Camera-type eye (tissue), 1 donor: ENCODE data around the gene USP17L19. TPM values are rescaled to one million over a fixed set of nuclear protein-coding genes. Genes with fewer than 3 reads are reported as not detected.

ENCODE experiments used
- total RNA-seq: library from RNA; depleted of rRNA; stranded (reverse); fragments of >200 nt; gene quantifications from one replicate; pipeline ENCODE4 v1.2.3, GENCODE V29; 2014

USP17L19 gene, protein sequence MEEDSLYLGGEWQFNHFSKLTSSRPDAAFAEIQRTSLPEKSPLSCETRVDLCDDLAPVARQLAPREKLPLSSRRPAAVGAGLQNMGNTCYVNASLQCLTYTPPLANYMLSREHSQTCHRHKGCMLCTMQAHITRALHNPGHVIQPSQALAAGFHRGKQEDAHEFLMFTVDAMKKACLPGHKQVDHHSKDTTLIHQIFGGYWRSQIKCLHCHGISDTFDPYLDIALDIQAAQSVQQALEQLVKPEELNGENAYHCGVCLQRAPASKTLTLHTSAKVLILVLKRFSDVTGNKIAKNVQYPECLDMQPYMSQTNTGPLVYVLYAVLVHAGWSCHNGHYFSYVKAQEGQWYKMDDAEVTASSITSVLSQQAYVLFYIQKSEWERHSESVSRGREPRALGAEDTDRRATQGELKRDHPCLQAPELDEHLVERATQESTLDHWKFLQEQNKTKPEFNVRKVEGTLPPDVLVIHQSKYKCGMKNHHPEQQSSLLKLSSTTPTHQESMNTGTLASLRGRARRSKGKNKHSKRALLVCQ
- not detected for total RNA-seq

GRCh38 chr4:9253078-9253477, at the start of gene USP17L19:
TSS of gene USP17L19 (plus strand) at chr4:9253378. CDS start at chr4:9253378, 0 bp downstream.

DNA sequence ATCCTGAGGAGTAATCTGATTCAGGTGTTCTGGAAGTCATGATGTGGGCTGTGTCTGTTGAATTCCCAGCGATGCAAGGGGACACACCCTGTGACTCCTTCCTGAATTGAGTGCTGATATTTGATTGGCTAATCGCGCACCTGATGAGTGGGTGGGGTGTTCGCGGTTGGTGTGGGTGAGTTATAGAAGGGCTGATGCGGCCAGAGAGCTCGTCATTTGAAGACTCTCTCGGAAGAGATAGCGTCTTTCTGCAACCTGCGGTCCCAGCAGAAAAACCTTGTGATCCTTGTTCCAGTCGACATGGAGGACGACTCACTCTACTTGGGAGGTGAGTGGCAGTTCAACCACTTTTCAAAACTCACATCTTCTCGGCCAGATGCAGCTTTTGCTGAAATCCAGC, 42.8 kb upstream of the USP17L19 start, which contains the start of gene USP17L10:
Gene USP17L10 (plus strand): TSS at position 301 of the 400 bp plus-strand sequence. CDS start 0 bp downstream, at position 301.

DNA sequence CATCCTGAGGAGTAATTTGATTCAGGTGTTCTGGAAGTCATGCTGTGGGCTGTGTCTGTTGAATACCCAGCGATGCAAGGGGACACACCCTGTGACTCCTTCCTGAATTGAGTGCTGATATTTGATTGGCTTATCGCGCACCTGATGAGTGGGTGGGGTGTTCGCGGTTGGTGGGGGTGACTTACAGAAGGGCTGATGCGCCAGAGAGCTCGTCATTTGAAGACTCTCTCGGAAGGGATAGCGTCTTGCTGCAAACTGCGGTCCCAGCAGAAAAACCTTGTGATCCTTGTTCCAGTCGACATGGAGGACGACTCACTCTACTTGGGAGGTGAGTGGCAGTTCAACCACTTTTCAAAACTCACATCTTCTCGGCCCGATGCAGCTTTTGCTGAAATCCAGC, 38.1 kb upstream of the USP17L19 start, which contains the start of gene USP17L11:
Gene USP17L11 (plus strand): TSS at position 301 of the 400 bp plus-strand sequence. CDS start 0 bp downstream, at position 301.

GRCh38 chr4:9219852-9220251, 33.3 kb upstream of the USP17L19 start, which contains the start of gene USP17L12:
TSS of gene USP17L12 (plus strand) at chr4:9220152. CDS start at chr4:9220152, 0 bp downstream.

GRCh38 chr4:9224596-9224995, 28.6 kb upstream of the USP17L19 start, which contains the start of gene USP17L13:
TSS of gene USP17L13 (plus strand) at chr4:9224896. CDS start at chr4:9224896, 0 bp downstream.

DNA sequence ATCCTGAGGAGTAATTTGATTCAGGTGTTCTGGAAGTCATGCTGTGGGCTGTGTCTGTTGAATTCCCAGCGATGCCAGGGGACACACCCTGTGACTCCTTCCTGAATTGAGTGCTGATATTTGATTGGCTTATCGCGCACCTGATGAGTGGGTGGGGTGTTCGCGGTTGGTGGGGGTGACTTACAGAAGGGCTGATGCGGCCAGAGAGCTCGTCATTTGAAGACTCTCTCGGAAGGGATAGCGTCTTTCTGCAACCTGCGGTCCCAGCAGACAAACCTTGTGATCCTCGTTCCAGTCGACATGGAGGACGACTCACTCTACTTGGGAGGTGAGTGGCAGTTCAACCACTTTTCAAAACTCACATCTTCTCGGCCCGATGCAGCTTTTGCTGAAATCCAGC, 19.1 kb upstream of the USP17L19 start, which contains the start of gene USP17L15:
Gene USP17L15 (plus strand): TSS at position 301 of the 400 bp plus-strand sequence. CDS start 0 bp downstream, at position 301.

GRCh38 chr4:9243579-9243978, 9.6 kb upstream of the USP17L19 start, which contains the start of gene USP17L17:
TSS of gene USP17L17 (plus strand) at chr4:9243879. CDS start at chr4:9243879, 0 bp downstream.

GRCh38 chr4:9247953-9248680, 5.1 kb upstream of the USP17L19 start, which contains the start of gene USP17L18:
TSS of gene USP17L18 (plus strand) at chr4:9248630. CDS start at chr4:9248630, 0 bp downstream.

GRCh38 chr4:9257824-9258223, 4.6 kb downstream of the USP17L19 start, which contains the start of gene USP17L20:
TSS of gene USP17L20 (plus strand) at chr4:9258124. CDS start at chr4:9258124, 0 bp downstream.

GRCh38 chr4:9262572-9262971, 9.4 kb downstream of the USP17L19 start, which contains the start of gene USP17L21:
TSS of gene USP17L21 (plus strand) at chr4:9262872. CDS start at chr4:9262872, 0 bp downstream.

GRCh38 chr4:9267319-9267718, 14.1 kb downstream of the USP17L19 start, which contains the start of gene USP17L22:
TSS of gene USP17L22 (plus strand) at chr4:9267619. CDS start at chr4:9267619, 0 bp downstream.

Other genes starting within 250 kb of the USP17L19 start
- not detected for gene FAM90A26, start 83.0 kb upstream of the USP17L19 start, total RNA-seq
- gene USP17L10, start 42.7 kb upstream of the USP17L19 start, total RNA-seq: not detected
- not detected for gene USP17L11, start 38.0 kb upstream of the USP17L19 start, total RNA-seq
- gene USP17L12, start 33.2 kb upstream of the USP17L19 start, total RNA-seq: not detected
- gene USP17L13, start 28.5 kb upstream of the USP17L19 start, total RNA-seq: not detected
- gene USP17L15, start 19.0 kb upstream of the USP17L19 start, total RNA-seq: not detected
- not detected for gene USP17L17, start 9.5 kb upstream of the USP17L19 start, total RNA-seq
- gene USP17L18, start 4.7 kb upstream of the USP17L19 start, total RNA-seq: not detected
- not detected for gene USP17L20, start 4.7 kb downstream of the USP17L19 start, total RNA-seq
- gene USP17L21, start 9.5 kb downstream of the USP17L19 start, total RNA-seq: not detected
- not detected for gene USP17L22, start 14.2 kb downstream of the USP17L19 start, total RNA-seq
- not detected for gene USP17L24, start 71.8 kb downstream of the USP17L19 start, total RNA-seq
- not detected for gene USP17L25, start 76.5 kb downstream of the USP17L19 start, total RNA-seq
- not detected for gene USP17L26, start 81.3 kb downstream of the USP17L19 start, total RNA-seq
- gene USP17L5, start 86.0 kb downstream of the USP17L19 start, total RNA-seq: not detected
- not detected for gene USP17L27, start 90.8 kb downstream of the USP17L19 start, total RNA-seq
- not detected for gene USP17L28, start 95.5 kb downstream of the USP17L19 start, total RNA-seq
- gene USP17L29, start 100.3 kb downstream of the USP17L19 start, total RNA-seq: not detected
- gene USP17L30, start 109.8 kb downstream of the USP17L19 start, total RNA-seq: not detected
- gene DEFB131A, start 191.0 kb downstream of the USP17L19 start, total RNA-seq: not detected